SJSA1 (cell line): ENCODE measurements around the gene PACRG. TPM values are rescaled to one million over a fixed set of nuclear protein-coding genes. Genes with fewer than 3 reads are reported as not detected.

Experiments used
- DNase-seq, 2 experiments: peaks; one replicate each; pipeline ENCODE4 v3.0.0-alpha.2; 2015 to 2020; ENCODE audit warnings: low spot score in 2 of 2, low read depth in 1 of 2
- H3K27ac ChIP-seq: fragments of 250-450 bp; sonication (Bioruptor Pico); 2 replicates; pipeline ENCODE4 v1.5.1; 2020; ENCODE audit warnings: mild to moderate bottlenecking, moderate library complexity
- H3K27me3 ChIP-seq: fragments of 250-450 bp; sonication (Bioruptor Pico); replicated peaks from 2 replicates; pipeline ENCODE4 v1.5.1; 2020; ENCODE audit warnings: mild to moderate bottlenecking, moderate library complexity
- H3K36me3 ChIP-seq: fragments of 250-450 bp; sonication (Bioruptor Pico); 2 replicates; pipeline ENCODE4 v1.5.1; 2020; ENCODE audit warnings: mild to moderate bottlenecking
- H3K4me1 ChIP-seq: fragments of 250-450 bp; sonication (Bioruptor Pico); replicated peaks from 2 replicates; pipeline ENCODE4 v1.6.1; 2021; ENCODE audit warnings: mild to moderate bottlenecking
- H3K4me3 ChIP-seq: fragments of 250-450 bp; sonication (Bioruptor Pico); 2 replicates; pipeline ENCODE4 v1.5.1; 2020; ENCODE audit warnings: mild to moderate bottlenecking
- H3K9me3 ChIP-seq: fragments of 250-450 bp; sonication (Bioruptor Pico); replicated peaks from 2 replicates; pipeline ENCODE4 v1.5.1; 2020; ENCODE audit warnings: mild to moderate bottlenecking
- total RNA-seq: library from RNA; depleted of rRNA; stranded (reverse); fragments of >200 nt; shearing (Covaris generic); gene quantifications from 2 replicates; pipeline ENCODE4 v1.2.3, GENCODE V29; 2014

PACRG gene
- total RNA-seq, 1 experiment from 2014 or later, result not detected

- Histone ChIP-seq H3K9me3 (no peaks in the 10 kb centered on the region), H3K36me3 (no peaks in the 10 kb centered on the region), H3K27ac (no peak overlapping the region), H3K4me1 (no peaks in the 10 kb centered on the region), H3K27me3 (no peaks in the 10 kb centered on the region), H3K4me3 (no peak overlapping the region)
- DNase-seq, result no peak
These were observed 43.2 kb downstream of the PACRG start for GRCh38 chr6:162770955-162771354.

- H3K36me3 ChIP-seq, result no peaks in the 10 kb centered on the region
- H3K27ac ChIP-seq, result no peak overlapping the region
- H3K9me3 ChIP-seq, result no peaks in the 10 kb centered on the region
- DNase-seq, result no peak
- no peak overlapping the region for H3K4me3 ChIP-seq
- no peaks in the 10 kb centered on the region for H3K4me1 ChIP-seq
- H3K27me3 ChIP-seq, result no peaks in the 10 kb centered on the region
These were observed 44.7 kb downstream of the PACRG start for GRCh38 chr6:162772466-162772865.

- Histone ChIP-seq H3K9me3 (no peaks in the 10 kb centered on the region), H3K4me1 (no peaks in the 10 kb centered on the region), H3K27ac (no peak overlapping the region), H3K27me3 (no peaks in the 10 kb centered on the region), H3K36me3 (no peaks in the 10 kb centered on the region), H3K4me3 (no peak overlapping the region)
- no peak for DNase-seq
These were observed 46.2 kb downstream of the PACRG start for GRCh38 chr6:162773996-162774395.

- Histone ChIP-seq H3K4me3 (no peak overlapping the region), H3K4me1 (no peaks in the 10 kb centered on the region), H3K27ac (no peak overlapping the region), H3K27me3 (no peaks in the 10 kb centered on the region), H3K36me3 (no peaks in the 10 kb centered on the region), H3K9me3 (peaks cover 7% of the 10 kb centered on the region; the same call in 1 of the 2 replicates)
- no peak for DNase-seq
These were observed 49.3 kb downstream of the PACRG start for GRCh38 chr6:162777091-162777490.

- Histone ChIP-seq H3K36me3 (no peaks in the 10 kb centered on the region), H3K4me1 (no peaks in the 10 kb centered on the region), H3K27me3 (no peaks in the 10 kb centered on the region), H3K27ac (no peak overlapping the region), H3K4me3 (no peak overlapping the region), H3K9me3 (peaks cover 7% of the 10 kb centered on the region; the same call in 1 of the 2 replicates)
- DNase-seq, result no peak
These were observed 50.8 kb downstream of the PACRG start for GRCh38 chr6:162778603-162779002.

GRCh38 chr6:162785632-162786242 lies 58.0 kb downstream of the PACRG start:
- Histone ChIP-seq H3K36me3 (no peaks in the 10 kb centered on the region), H3K9me3 (peaks cover 2% of the 10 kb centered on the region; the same call in 1 of the 2 replicates), H3K4me1 (no peaks in the 10 kb centered on the region), H3K27ac (no peak overlapping the region), H3K4me3 (no peak overlapping the region), H3K27me3 (no peaks in the 10 kb centered on the region)
- no peak for DNase-seq

GRCh38 chr6:162798546-162799266 lies 70.9 kb downstream of the PACRG start:
- Histone ChIP-seq H3K36me3 (no peaks in the 10 kb centered on the region), H3K4me1 (no peaks in the 10 kb centered on the region), H3K4me3 (no peak overlapping the region), H3K27ac (no peak overlapping the region), H3K27me3 (no peaks in the 10 kb centered on the region), H3K9me3 (no peaks in the 10 kb centered on the region)
- DNase-seq, result no peak

GRCh38 chr6:162814426-162814973 lies 86.7 kb downstream of the PACRG start:
- H3K9me3 ChIP-seq, result no peaks in the 10 kb centered on the region
- H3K36me3 ChIP-seq, result no peaks in the 10 kb centered on the region
- no peak overlapping the region for H3K4me3 ChIP-seq
- no peaks in the 10 kb centered on the region for H3K4me1 ChIP-seq
- no peak overlapping the region for H3K27ac ChIP-seq
- no peaks in the 10 kb centered on the region for H3K27me3 ChIP-seq
- DNase-seq, result no peak

GRCh38 chr6:162817196-162817595 lies 89.4 kb downstream of the PACRG start:
- no peak overlapping the region for H3K4me3 ChIP-seq
- no peaks in the 10 kb centered on the region for H3K27me3 ChIP-seq
- H3K4me1 ChIP-seq, result no peaks in the 10 kb centered on the region
- no peak for DNase-seq
- H3K9me3 ChIP-seq, result no peaks in the 10 kb centered on the region
- no peak overlapping the region for H3K27ac ChIP-seq
- no peaks in the 10 kb centered on the region for H3K36me3 ChIP-seq

GRCh38 chr6:162819284-162819683 lies 91.5 kb downstream of the PACRG start:
- DNase-seq, result no peak
- H3K4me1 ChIP-seq, result no peaks in the 10 kb centered on the region
- H3K4me3 ChIP-seq, result no peak overlapping the region
- H3K27me3 ChIP-seq, result no peaks in the 10 kb centered on the region
- no peak overlapping the region for H3K27ac ChIP-seq
- no peaks in the 10 kb centered on the region for H3K9me3 ChIP-seq
- no peaks in the 10 kb centered on the region for H3K36me3 ChIP-seq

GRCh38 chr6:162821102-162821501 lies 93.3 kb downstream of the PACRG start:
- no peaks in the 10 kb centered on the region for H3K4me1 ChIP-seq
- H3K27me3 ChIP-seq, result no peaks in the 10 kb centered on the region
- no peak overlapping the region for H3K4me3 ChIP-seq
- no peak for DNase-seq
- no peak overlapping the region for H3K27ac ChIP-seq
- H3K36me3 ChIP-seq, result no peaks in the 10 kb centered on the region
- H3K9me3 ChIP-seq, result no peaks in the 10 kb centered on the region

- Histone ChIP-seq H3K4me3 (no peak overlapping the region), H3K9me3 (no peaks in the 10 kb centered on the region), H3K36me3 (no peaks in the 10 kb centered on the region), H3K27me3 (no peaks in the 10 kb centered on the region), H3K27ac (no peak overlapping the region), H3K4me1 (no peaks in the 10 kb centered on the region)
- DNase-seq, result no peak
These were observed 97.8 kb downstream of the PACRG start for GRCh38 chr6:162825597-162825996.

GRCh38 chr6:162829013-162829742 lies 101.4 kb downstream of the PACRG start:
- no peaks in the 10 kb centered on the region for H3K27me3 ChIP-seq
- no peak overlapping the region for H3K4me3 ChIP-seq
- no peaks in the 10 kb centered on the region for H3K4me1 ChIP-seq
- DNase-seq, result no peak
- H3K27ac ChIP-seq, result no peak overlapping the region
- H3K36me3 ChIP-seq, result no peaks in the 10 kb centered on the region
- H3K9me3 ChIP-seq, result 0 out of 2 replicates have a peak, but pooled peaks cover 2% of the 10 kb centered on the region

GRCh38 chr6:162833776-162834175 lies 106.0 kb downstream of the PACRG start:
- no peaks in the 10 kb centered on the region for H3K4me1 ChIP-seq
- no peaks in the 10 kb centered on the region for H3K27me3 ChIP-seq
- H3K27ac ChIP-seq, result no peak overlapping the region
- no peak for DNase-seq
- H3K9me3 ChIP-seq, result 0 out of 2 replicates have a peak, but pooled peaks cover 2% of the 10 kb centered on the region
- no peak overlapping the region for H3K4me3 ChIP-seq
- H3K36me3 ChIP-seq, result no peaks in the 10 kb centered on the region
